ENCODE data around the gene VPS37C.

The VPS37C gene

DNA sequence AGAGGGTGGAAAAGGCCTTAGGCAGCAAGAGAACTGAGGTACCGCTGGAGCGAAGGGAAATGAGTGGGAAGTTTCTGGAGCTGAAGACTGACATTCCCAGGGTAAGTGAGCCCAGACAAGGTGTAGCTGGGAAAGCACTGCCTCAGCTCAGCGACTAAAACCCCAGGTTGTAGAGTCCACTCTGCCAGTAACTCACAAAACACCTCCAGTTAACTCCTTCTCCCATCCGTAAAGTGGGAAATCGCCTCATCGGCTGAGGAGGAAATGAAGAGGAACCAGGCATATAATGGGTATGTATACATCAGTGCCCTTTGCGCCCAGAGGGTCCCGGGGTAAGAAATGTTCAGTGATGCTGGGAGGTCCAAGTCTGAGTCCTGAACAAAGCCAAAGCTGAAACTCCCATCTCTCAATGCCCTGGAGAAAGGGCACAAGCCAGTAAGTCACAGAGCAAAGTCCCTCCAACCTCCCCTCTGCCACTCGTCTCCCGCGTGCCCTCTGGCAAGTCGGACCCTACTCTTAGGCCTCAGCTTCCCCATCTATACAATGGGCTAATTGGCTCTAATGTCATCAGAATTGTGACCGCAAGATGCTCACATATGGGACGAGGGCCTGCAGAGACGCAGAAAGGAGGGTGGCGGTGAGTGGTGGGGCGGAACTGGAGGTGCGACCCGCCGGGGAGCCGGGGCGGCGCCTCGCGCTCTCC lies 588 bp downstream of the VPS37C start:
- TF ChIP-seq, protein P1, sequence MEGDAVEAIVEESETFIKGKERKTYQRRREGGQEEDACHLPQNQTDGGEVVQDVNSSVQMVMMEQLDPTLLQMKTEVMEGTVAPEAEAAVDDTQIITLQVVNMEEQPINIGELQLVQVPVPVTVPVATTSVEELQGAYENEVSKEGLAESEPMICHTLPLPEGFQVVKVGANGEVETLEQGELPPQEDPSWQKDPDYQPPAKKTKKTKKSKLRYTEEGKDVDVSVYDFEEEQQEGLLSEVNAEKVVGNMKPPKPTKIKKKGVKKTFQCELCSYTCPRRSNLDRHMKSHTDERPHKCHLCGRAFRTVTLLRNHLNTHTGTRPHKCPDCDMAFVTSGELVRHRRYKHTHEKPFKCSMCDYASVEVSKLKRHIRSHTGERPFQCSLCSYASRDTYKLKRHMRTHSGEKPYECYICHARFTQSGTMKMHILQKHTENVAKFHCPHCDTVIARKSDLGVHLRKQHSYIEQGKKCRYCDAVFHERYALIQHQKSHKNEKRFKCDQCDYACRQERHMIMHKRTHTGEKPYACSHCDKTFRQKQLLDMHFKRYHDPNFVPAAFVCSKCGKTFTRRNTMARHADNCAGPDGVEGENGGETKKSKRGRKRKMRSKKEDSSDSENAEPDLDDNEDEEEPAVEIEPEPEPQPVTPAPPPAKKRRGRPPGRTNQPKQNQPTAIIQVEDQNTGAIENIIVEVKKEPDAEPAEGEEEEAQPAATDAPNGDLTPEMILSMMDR (IDR thresholded peaks at IDR 0.05; ENCODE audit: low read depth, low read length, missing control alignments), result no peak
- no peak for DNase-seq (ENCODE audit: low read depth)

DNA sequence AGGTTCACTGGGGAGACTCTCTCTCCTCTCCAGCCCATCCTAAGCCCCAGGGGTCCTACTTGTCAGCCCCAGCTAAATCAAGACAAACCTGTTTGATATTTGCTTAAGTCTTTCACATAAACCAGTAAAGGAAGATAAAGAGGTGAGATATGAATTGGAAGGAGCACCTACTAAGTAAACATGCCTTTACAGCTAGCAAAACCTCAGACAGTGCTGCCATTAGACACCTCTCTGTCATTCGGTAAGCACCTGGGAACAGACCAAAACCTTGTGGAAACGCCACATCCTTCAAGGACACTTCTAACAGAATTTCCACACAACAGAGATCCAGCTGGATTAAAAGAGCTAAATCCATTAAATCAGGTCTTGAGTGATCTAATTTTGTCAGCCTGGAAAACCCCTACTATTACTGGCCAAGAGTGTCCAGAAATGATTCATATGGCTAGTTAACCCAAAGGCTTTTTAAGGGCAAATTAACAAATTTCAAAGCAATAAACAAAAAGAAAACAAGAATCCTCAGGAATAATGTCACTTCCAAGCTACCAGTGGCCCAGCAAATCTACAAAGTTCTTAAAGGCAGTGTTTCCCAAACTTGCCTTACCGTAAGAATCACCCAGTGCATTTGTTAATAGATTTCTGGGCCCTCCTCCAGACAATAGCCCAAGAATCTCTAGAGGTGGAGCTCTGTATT lies 2.4 kb downstream of the VPS37C start:
- TF ChIP-seq, protein P1 (IDR thresholded peaks at IDR 0.05; ENCODE audit: low read depth, low read length, missing control alignments), result no peak
- in situ Hi-C loops (cut with HindIII; ENCODE audit: low sequenced_read_pairs), result no loop called here
- DNase-seq (ENCODE audit: low read depth), result peak; percentile 29
- H3K4me3 ChIP-seq (ENCODE audit: low read depth, low read length), result no peak overlapping the region

More for the DNA sequence above, 588 bp downstream of the VPS37C start:
- peak overlapping the region; percentile 65 for H3K4me3 ChIP-seq (ENCODE audit: low read depth, low read length)
- in situ Hi-C loops (cut with HindIII; ENCODE audit: low sequenced_read_pairs), result no loop called here

DNA sequence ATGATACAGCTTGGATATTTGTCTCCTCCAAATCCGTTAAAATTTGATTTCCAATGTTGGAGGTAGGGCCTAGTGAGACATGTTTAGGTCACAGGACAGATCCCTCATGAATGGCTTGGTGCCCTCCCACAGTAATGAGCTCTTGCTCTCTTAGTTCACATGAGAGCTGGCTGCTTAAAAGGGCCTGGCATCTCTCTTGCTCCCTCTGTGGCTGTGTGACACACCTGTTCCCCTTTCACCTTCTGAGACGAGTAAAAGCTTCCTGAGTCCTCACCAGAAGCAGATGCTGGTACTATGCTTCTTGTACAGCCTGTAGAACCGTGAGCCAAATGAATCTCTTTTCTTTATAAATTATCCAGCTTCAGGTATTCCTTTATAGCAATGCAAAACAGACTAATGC lies 3.5 kb downstream of the VPS37C start:
- H3K4me3 ChIP-seq (ENCODE audit: low read depth, low read length), result no peak overlapping the region
- no peak for DNase-seq (ENCODE audit: low read depth)
- in situ Hi-C loops (cut with HindIII; ENCODE audit: low sequenced_read_pairs), result no loop called here
- TF ChIP-seq, protein P1 (IDR thresholded peaks at IDR 0.05; ENCODE audit: low read depth, low read length, missing control alignments), result no peak

DNA sequence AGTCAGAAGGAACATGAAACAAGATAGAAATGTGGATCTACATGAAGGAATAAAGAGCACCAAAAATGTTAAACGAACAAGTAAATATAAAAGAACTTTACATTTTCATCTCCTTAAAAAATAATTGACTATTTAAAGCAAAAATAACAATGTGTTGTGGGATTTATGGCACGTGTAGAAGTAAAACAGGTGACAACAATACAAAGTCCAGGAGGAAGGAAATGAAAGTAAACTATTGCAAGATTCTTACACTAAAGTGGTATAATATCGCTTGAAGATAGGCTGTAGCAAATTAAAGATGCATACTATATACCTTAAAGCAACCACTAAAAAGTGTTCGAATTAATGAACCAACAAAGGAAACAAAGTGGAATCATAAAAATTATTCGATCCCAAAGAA lies 5.5 kb downstream of the VPS37C start:
- TF ChIP-seq, protein P1 (IDR thresholded peaks at IDR 0.05; ENCODE audit: low read depth, low read length, missing control alignments), result no peak
- in situ Hi-C loops (cut with HindIII; ENCODE audit: low sequenced_read_pairs), result no loop called here
- no peak overlapping the region for H3K4me3 ChIP-seq (ENCODE audit: low read depth, low read length)
- no peak for DNase-seq (ENCODE audit: low read depth)

DNA sequence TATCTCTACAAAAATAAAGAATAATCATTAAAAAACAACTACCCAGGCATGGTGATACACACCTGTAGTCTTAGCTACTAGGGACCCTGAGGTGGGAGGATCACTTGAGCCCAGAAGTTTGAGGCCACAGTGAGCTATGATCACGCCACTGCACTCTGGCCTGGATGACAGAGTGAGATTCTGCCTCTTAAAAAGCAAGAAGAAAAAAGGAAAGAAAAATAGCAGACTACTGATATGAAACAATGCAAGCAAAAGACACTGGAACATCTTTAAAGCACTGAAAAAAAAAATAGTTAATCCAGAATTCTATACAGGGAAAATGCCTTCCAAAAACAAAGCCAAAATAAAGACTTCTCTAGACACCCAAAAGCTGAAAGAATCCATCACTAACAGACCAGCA lies 5.9 kb downstream of the VPS37C start:
- TF ChIP-seq, protein P1 (IDR thresholded peaks at IDR 0.05; ENCODE audit: low read depth, low read length, missing control alignments), result no peak
- no peak for DNase-seq (ENCODE audit: low read depth)
- H3K4me3 ChIP-seq (ENCODE audit: low read depth, low read length), result no peak overlapping the region
- in situ Hi-C loops (cut with HindIII; ENCODE audit: low sequenced_read_pairs), result no loop called here

DNA sequence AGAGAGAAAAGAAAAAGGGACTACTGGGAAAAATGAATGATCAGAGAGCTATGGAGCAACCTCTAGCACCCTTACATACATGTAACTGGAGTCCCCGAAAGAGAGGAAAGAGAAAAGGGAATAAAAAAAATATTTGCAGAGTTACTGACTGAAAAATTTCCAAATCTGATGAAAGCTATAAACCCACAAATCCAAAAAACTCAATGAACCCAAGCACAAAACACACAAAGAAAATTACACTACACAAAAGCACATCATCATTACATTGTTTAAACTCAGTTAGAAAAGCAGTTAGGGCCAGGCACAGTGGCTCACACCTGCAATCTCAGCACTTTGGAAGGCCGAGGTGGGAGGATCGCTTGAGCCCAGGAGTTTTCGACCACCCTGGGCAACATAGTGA lies 6.7 kb downstream of the VPS37C start:
- in situ Hi-C loops (cut with HindIII; ENCODE audit: low sequenced_read_pairs), result no loop called here
- no peak for DNase-seq (ENCODE audit: low read depth)
- H3K4me3 ChIP-seq (ENCODE audit: low read depth, low read length), result no peak overlapping the region
- TF ChIP-seq, protein P1 (IDR thresholded peaks at IDR 0.05; ENCODE audit: low read depth, low read length, missing control alignments), result no peak
